NK-92 treated with Interleukin-12 subunit alpha and Interleukin-12 subunit beta, amount 100 ng/mL, for 24 hours (cell line): ENCODE data around the gene PKM.
A peak's percentile ranks its signal among the peaks of the same experiment; 100 is the strongest.

ENCODE experiments used
- DNase-seq: peaks from one replicate; lab custom pipeline; 2025; lab: John Stamatoyannopoulos, UW

The PKM gene

GRCh38 chr15:72155635-72156616 lies 75.1 kb downstream of the PKM start:
- DNase-seq: peak; percentile 64

GRCh38 chr15:72155003-72155621 lies 75.9 kb downstream of the PKM start:
- DNase-seq: no peak

- no peak for DNase-seq
Measured at GRCh38 chr15:72154316-72154715, 76.7 kb downstream of the PKM start.

- no peak for DNase-seq
Measured at GRCh38 chr15:72153269-72154000, 77.6 kb downstream of the PKM start.
